ENCODE data around the gene RUBCN.
"Not testable (repeated sequence)": the region's sequence is repeated elsewhere in the genome, so short reads cannot be mapped to it uniquely, and the experiment has no call there.

RUBCN gene

GRCh38 chr3:197722734-197723133 is 14.0 kb downstream of the RUBCN start:
- DNase-seq (ENCODE audit: low spot score in 2 of 2) (no peak), ATAC-seq (ENCODE audit: low read depth) (no peak)
- Mint-ChIP-seq H3K27me3 (no peaks in the 10 kb centered on the region), H3K9me3 (peaks cover 4% of the 10 kb centered on the region), H3K4me1 (peaks cover 21% of the 10 kb centered on the region), H3K4me3 (no peak overlapping the region), H3K27ac (no peak overlapping the region), H3K36me3 (peaks cover 18% of the 10 kb centered on the region)

GRCh38 chr3:197720694-197721093 is 16.0 kb downstream of the RUBCN start:
- no peak overlapping the region for H3K27ac Mint-ChIP-seq
- no peak for DNase-seq (ENCODE audit: low spot score in 2 of 2)
- peaks cover 17% of the 10 kb centered on the region for H3K4me1 Mint-ChIP-seq
- peaks cover 4% of the 10 kb centered on the region for H3K9me3 Mint-ChIP-seq
- no peak overlapping the region for H3K4me3 Mint-ChIP-seq
- no peak for ATAC-seq (ENCODE audit: low read depth)
- H3K27me3 Mint-ChIP-seq: no peaks in the 10 kb centered on the region
- H3K36me3 Mint-ChIP-seq: peaks cover 30% of the 10 kb centered on the region

- Mint-ChIP-seq H3K9me3 (peaks cover 4% of the 10 kb centered on the region), H3K36me3 (peaks cover 33% of the 10 kb centered on the region), H3K27ac (peak overlapping the region; percentile 31), H3K4me1 (peaks cover 14% of the 10 kb centered on the region), H3K4me3 (no peak overlapping the region), H3K27me3 (no peaks in the 10 kb centered on the region)
- ATAC-seq (ENCODE audit: low read depth) (no peak), DNase-seq (ENCODE audit: low spot score in 2 of 2) (no peak)
Measured at GRCh38 chr3:197718891-197719290, 17.8 kb downstream of the RUBCN start.

- Mint-ChIP-seq H3K27me3 (no peaks in the 10 kb centered on the region), H3K27ac (peak overlapping the region; percentile 74), H3K4me3 (no peak overlapping the region), H3K36me3 (peaks cover 19% of the 10 kb centered on the region), H3K4me1 (peaks cover 17% of the 10 kb centered on the region), H3K9me3 (no peaks in the 10 kb centered on the region)
- ATAC-seq (ENCODE audit: low read depth): no peak
- no peak for DNase-seq (ENCODE audit: low spot score in 2 of 2)
Measured at GRCh38 chr3:197714251-197714650, 22.5 kb downstream of the RUBCN start.

- Mint-ChIP-seq H3K4me3 (peak overlapping the region; percentile 52), H3K36me3 (peaks cover 19% of the 10 kb centered on the region), H3K9me3 (no peaks in the 10 kb centered on the region), H3K27ac (peak overlapping the region; percentile 98), H3K4me1 (peaks cover 22% of the 10 kb centered on the region), H3K27me3 (no peaks in the 10 kb centered on the region)
- no peak for ATAC-seq (ENCODE audit: low read depth)
- no peak for DNase-seq (ENCODE audit: low spot score in 2 of 2)
Measured at GRCh38 chr3:197713477-197713822, 23.3 kb downstream of the RUBCN start.

- DNase-seq (ENCODE audit: low spot score in 2 of 2) (peak; percentile 61 to 79), ATAC-seq (ENCODE audit: low read depth) (peak; percentile 87)
- Mint-ChIP-seq H3K4me1 (peaks cover 22% of the 10 kb centered on the region), H3K4me3 (peak overlapping the region; percentile 79), H3K27me3 (no peaks in the 10 kb centered on the region), H3K27ac (peak overlapping the region; percentile 98), H3K36me3 (peaks cover 15% of the 10 kb centered on the region), H3K9me3 (no peaks in the 10 kb centered on the region)
Measured at GRCh38 chr3:197711973-197712707, 24.6 kb downstream of the RUBCN start.

- H3K27me3 Mint-ChIP-seq; ATAC-seq (ENCODE audit: low read depth); H3K4me3 Mint-ChIP-seq; DNase-seq (ENCODE audit: low spot score in 2 of 2); H3K9me3 Mint-ChIP-seq; H3K36me3 Mint-ChIP-seq: not testable (repeated sequence)
- peaks cover 24% of the 10 kb centered on the region for H3K4me1 Mint-ChIP-seq
- H3K27ac Mint-ChIP-seq: peak overlapping the region; percentile 38
Measured at GRCh38 chr3:197710965-197711364, 25.7 kb downstream of the RUBCN start.

- peak overlapping the region; percentile 32 for H3K4me3 Mint-ChIP-seq
- H3K27ac Mint-ChIP-seq: peak overlapping the region; percentile 89
- H3K9me3 Mint-ChIP-seq: no peaks in the 10 kb centered on the region
- H3K36me3 Mint-ChIP-seq: peaks cover 12% of the 10 kb centered on the region
- H3K4me1 Mint-ChIP-seq: peaks cover 24% of the 10 kb centered on the region
- H3K27me3 Mint-ChIP-seq: no peaks in the 10 kb centered on the region
- ATAC-seq (ENCODE audit: low read depth) (peak; percentile 54), DNase-seq (ENCODE audit: low spot score in 2 of 2) (peak in 1 of 2 donors; percentile 47)
Measured at GRCh38 chr3:197709135-197709534, 27.6 kb downstream of the RUBCN start.

GRCh38 chr3:197706658-197707057 is 30.0 kb downstream of the RUBCN start:
- H3K4me3 Mint-ChIP-seq: peak overlapping the region; percentile 19
- H3K36me3 Mint-ChIP-seq: peaks cover 18% of the 10 kb centered on the region
- no peak for DNase-seq (ENCODE audit: low spot score in 2 of 2)
- peaks cover 21% of the 10 kb centered on the region for H3K4me1 Mint-ChIP-seq
- no peak for ATAC-seq (ENCODE audit: low read depth)
- H3K9me3 Mint-ChIP-seq: no peaks in the 10 kb centered on the region
- no peaks in the 10 kb centered on the region for H3K27me3 Mint-ChIP-seq
- peak overlapping the region; percentile 78 for H3K27ac Mint-ChIP-seq

GRCh38 chr3:197701841-197702240 is 34.9 kb downstream of the RUBCN start:
- Mint-ChIP-seq H3K4me1 (peaks cover 8% of the 10 kb centered on the region), H3K27ac (no peak overlapping the region), H3K27me3 (no peaks in the 10 kb centered on the region), H3K9me3 (no peaks in the 10 kb centered on the region), H3K36me3 (peaks cover 49% of the 10 kb centered on the region), H3K4me3 (no peak overlapping the region)
- DNase-seq (ENCODE audit: low spot score in 2 of 2) (no peak), ATAC-seq (ENCODE audit: low read depth) (no peak)

GRCh38 chr3:197700095-197700494 is 36.6 kb downstream of the RUBCN start:
- no peaks in the 10 kb centered on the region for H3K27me3 Mint-ChIP-seq
- no peak overlapping the region for H3K4me3 Mint-ChIP-seq
- peak overlapping the region; percentile 55 for H3K27ac Mint-ChIP-seq
- H3K36me3 Mint-ChIP-seq: peaks cover 56% of the 10 kb centered on the region
- no peak for DNase-seq (ENCODE audit: low spot score in 2 of 2)
- no peak for ATAC-seq (ENCODE audit: low read depth)
- H3K9me3 Mint-ChIP-seq: no peaks in the 10 kb centered on the region
- H3K4me1 Mint-ChIP-seq: peaks cover 3% of the 10 kb centered on the region

GRCh38 chr3:197697355-197697754 is 39.3 kb downstream of the RUBCN start:
- no peaks in the 10 kb centered on the region for H3K27me3 Mint-ChIP-seq
- ATAC-seq (ENCODE audit: low read depth) (no peak), DNase-seq (ENCODE audit: low spot score in 2 of 2) (no peak)
- H3K9me3 Mint-ChIP-seq: no peaks in the 10 kb centered on the region
- H3K36me3 Mint-ChIP-seq: peaks cover 54% of the 10 kb centered on the region
- peak overlapping the region; percentile 21 for H3K27ac Mint-ChIP-seq
- H3K4me3 Mint-ChIP-seq: no peak overlapping the region
- H3K4me1 Mint-ChIP-seq: no peaks in the 10 kb centered on the region

GRCh38 chr3:197694251-197694650 is 42.5 kb downstream of the RUBCN start:
- no peak overlapping the region for H3K4me3 Mint-ChIP-seq
- H3K36me3 Mint-ChIP-seq: peaks cover 50% of the 10 kb centered on the region
- DNase-seq (ENCODE audit: low spot score in 2 of 2): no peak
- ATAC-seq (ENCODE audit: low read depth): no peak
- H3K27ac Mint-ChIP-seq: no peak overlapping the region
- H3K27me3 Mint-ChIP-seq: no peaks in the 10 kb centered on the region
- no peaks in the 10 kb centered on the region for H3K9me3 Mint-ChIP-seq
- peaks cover 2% of the 10 kb centered on the region for H3K4me1 Mint-ChIP-seq

GRCh38 chr3:197692641-197693040 is 44.1 kb downstream of the RUBCN start:
- Mint-ChIP-seq H3K27me3 (no peaks in the 10 kb centered on the region), H3K4me1 (peaks cover 2% of the 10 kb centered on the region), H3K9me3 (no peaks in the 10 kb centered on the region), H3K4me3 (no peak overlapping the region), H3K27ac (peak overlapping the region; percentile 88), H3K36me3 (peaks cover 45% of the 10 kb centered on the region)
- ATAC-seq (ENCODE audit: low read depth) (no peak), DNase-seq (ENCODE audit: low spot score in 2 of 2) (no peak)

- Mint-ChIP-seq H3K36me3 (peaks cover 33% of the 10 kb centered on the region), H3K4me3 (no peak overlapping the region), H3K27me3 (no peaks in the 10 kb centered on the region), H3K9me3 (no peaks in the 10 kb centered on the region), H3K27ac (no peak overlapping the region), H3K4me1 (peaks cover 2% of the 10 kb centered on the region)
- DNase-seq (ENCODE audit: low spot score in 2 of 2) (no peak), ATAC-seq (ENCODE audit: low read depth) (no peak)
Measured at GRCh38 chr3:197690754-197691153, 46.0 kb downstream of the RUBCN start.
